HG02938 (cell line): Measurements from ENCODE around the gene MYBPH.

Experiments
- ATAC-seq: cut with Tn5 transposase; IDR thresholded peaks from one replicate; pipeline ENCODE4 v1.9.1; 2021; ENCODE audit warnings: mild to moderate bottlenecking, moderate library complexity; ENCODE audit not compliant: unreplicated experiment

MYBPH gene

DNA sequence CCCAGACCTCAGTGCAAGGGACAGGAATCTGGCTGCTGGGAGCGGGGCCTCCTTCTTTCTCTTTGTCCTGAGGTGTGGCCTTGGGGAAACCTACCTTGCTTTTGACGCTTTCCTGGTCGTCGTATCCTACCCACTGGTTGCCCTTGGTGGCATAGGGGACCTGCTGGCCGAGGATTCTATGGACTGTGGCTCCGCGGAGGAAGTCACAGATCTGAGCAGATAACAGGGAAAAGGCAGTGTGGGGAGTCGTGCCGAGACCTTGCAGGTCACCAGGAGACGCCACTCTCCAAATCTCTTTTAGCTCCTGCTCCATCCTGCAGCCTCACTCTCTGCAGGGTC is 4.0 kb upstream of the MYBPH start:
- no peak for ATAC-seq

GRCh38 chr1:203178821-203179666 is 3.4 kb upstream of the MYBPH start:
- ATAC-seq, result no peak

DNA sequence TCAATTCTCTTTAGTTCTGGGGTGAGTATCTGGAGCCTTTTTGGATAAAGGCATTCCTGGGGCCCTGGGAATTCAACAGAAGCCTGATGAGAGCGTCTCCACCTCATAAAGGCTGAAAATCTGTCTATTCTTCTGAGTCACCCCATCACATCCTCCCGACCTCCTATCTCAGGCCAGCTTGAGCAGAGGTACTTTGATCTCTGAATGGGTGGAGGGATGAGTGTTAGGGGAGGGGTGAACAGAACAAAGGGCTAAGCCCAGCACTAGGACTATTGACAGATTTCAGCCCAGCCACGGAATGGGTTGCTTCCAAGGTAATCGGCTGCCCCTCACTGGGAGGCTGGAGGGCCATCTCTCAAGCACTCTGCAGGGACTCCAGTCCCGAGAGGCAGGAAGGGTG is 2.5 kb upstream of the MYBPH start:
- ATAC-seq, result no peak

GRCh38 chr1:203177470-203178039 is 1.9 kb upstream of the MYBPH start:
- ATAC-seq, result no peak

GRCh38 chr1:203177036-203177405 is 1.4 kb upstream of the MYBPH start:
- ATAC-seq, result no peak

GRCh38 chr1:203176273-203177035 is 828 bp upstream of the MYBPH start:
- ATAC-seq, result no peak

DNA sequence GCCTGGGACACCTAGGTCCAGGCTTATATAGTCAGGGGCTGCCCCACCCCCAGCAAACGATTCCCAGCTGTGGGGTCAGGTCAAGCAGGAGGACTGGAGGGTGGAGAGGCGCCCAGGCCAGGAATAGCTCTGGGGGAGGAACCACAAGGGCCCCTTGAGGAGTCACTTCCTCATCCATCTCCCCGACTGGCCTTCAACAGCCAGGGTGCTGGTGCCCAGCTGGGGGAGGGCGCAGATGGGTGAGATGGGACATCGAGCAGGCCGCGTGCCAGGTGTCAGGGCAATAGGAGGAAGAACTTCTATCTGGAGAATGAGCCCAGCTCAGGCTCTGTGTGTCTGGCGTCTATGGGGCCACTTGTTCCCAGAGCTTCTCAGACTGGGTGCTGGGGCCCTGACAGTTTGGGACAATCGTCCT is 208 bp upstream of the MYBPH start:
- ATAC-seq, result no peak

- ATAC-seq, result no peak
Measured at GRCh38 chr1:203174324-203174985, 1.2 kb downstream of the MYBPH start.

DNA sequence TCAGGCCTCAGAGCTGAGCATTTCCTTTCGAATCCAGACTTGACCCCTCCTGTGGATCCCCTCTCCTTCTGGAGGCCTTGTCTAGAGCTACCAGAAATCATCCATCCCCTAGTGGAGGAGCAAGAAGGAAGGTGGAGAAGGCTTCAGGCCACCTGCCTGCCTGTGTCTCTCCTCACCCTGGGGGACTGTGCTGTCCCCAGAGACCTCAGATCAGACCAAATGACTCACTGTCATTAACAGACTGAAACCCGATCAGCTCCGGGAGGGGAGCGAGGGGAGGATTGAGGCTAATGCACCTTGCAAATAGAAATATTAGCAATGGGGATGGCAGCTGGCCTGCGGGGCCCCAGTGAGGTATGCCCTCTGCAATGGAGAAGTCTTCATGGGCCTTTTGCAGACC is 2.1 kb downstream of the MYBPH start:
- peak; percentile 90 for ATAC-seq

- ATAC-seq, result no peak
Measured at GRCh38 chr1:203173011-203173555, 2.5 kb downstream of the MYBPH start.

- no peak for ATAC-seq
Measured at GRCh38 chr1:203172184-203173010, 3.2 kb downstream of the MYBPH start.

- ATAC-seq, result no peak
Measured at GRCh38 chr1:203171341-203172183, 4.1 kb downstream of the MYBPH start.

DNA sequence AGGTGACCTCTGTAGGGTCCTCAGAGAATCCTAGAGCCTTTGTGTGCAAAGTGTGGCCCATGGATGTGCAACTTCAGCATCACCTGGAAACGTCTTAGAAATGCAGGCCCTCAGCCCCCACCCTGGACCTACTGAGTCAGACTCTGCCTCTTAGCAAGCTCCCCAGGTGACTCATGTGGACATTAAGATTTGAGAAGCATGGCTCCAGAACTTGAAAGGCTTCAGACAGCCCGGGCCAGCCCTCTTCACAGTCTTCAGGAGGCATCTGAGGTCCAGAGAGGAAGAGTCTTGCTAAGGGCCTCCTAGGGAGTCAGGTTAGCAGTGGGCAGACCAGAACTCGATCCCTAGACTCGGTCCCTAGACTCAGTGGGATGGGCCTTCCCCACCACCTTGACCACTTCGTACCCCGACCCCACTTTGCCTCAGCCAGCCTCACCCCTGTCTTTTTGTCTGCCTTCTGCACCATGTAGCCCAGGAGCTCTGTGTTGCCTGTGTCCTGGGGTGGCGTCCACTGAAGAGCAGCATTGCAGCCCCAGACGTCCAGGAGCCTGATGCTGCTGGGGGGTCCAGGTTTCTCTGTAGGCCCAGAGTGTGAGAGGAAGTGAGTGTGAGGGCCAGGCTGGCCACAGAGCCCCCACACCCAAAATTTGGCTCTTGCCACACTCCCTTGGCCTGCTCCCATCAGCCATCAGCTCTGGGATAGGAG is 4.8 kb downstream of the MYBPH start:
- ATAC-seq, result no peak

GRCh38 chr1:203169770-203170520 is 5.7 kb downstream of the MYBPH start:
- ATAC-seq, result no peak

- ATAC-seq, result no peak
Measured at GRCh38 chr1:203168991-203169390, 6.6 kb downstream of the MYBPH start.

DNA sequence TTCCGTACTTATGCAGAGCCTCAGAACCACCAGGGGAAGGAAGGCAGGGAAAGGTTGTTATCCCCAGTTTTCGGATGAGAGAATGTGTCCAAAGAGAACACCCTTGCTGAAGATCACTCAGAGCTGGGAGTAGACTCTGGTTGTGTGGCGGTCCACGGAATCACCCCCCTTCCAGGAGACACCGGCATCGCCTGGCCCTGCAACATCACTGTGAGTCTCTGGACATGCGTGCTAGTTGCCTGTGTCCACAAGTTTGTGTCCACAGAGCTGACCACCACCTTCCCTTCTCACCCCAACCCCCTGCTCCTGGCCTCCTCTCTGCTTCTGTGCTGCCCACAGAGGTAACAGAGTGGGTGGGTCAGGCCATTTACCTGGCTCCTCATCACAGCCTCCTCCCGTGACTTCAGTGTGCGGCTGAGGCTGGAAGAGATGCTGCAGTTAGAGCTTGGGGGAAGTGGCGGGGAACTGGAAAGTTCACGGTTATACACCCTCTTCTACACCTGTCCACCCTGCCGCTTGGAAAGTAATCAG is 7.3 kb downstream of the MYBPH start:
- no peak for ATAC-seq

- ATAC-seq, result no peak
Measured at GRCh38 chr1:203167913-203168200, 7.8 kb downstream of the MYBPH start.
